ENCODE results near the gene MYBPC2.
A peak's percentile ranks its signal among the peaks of the same experiment; 100 is the strongest.
"Not testable (repeated sequence)": the region's sequence is repeated elsewhere in the genome, so short reads cannot be mapped to it uniquely, and the experiment has no call there.

MYBPC2 gene

DNA sequence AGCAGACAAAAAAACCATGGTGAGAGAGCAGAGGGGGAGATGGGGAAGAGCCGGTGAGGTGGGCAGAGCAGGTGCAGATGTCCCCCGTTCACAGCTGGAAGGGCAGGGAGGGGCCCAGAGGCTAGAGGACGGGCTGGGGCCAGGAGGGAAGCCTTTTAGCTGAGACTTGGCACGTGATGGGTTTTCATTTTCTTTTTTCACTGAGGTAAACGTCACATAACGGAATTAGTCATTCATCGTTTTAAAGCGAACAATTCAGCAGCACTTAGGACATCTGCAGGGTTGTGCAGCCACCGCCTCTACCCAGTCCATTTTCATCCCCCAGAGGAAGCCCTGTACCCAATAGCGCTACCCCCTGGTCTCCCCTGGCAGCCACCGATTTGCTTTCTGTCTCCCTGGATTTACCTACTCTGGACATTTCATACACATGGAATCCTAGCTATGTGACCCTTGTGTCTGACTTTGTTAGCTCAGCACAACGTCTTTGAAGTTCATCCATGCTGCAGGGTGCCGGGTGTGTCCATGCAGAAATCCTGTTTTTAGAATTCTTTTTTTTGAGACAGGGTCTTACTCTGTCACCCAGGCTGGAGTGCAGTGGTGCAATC, 27.6 kb downstream of the MYBPC2 start:
- DNase-seq = no peak

DNA sequence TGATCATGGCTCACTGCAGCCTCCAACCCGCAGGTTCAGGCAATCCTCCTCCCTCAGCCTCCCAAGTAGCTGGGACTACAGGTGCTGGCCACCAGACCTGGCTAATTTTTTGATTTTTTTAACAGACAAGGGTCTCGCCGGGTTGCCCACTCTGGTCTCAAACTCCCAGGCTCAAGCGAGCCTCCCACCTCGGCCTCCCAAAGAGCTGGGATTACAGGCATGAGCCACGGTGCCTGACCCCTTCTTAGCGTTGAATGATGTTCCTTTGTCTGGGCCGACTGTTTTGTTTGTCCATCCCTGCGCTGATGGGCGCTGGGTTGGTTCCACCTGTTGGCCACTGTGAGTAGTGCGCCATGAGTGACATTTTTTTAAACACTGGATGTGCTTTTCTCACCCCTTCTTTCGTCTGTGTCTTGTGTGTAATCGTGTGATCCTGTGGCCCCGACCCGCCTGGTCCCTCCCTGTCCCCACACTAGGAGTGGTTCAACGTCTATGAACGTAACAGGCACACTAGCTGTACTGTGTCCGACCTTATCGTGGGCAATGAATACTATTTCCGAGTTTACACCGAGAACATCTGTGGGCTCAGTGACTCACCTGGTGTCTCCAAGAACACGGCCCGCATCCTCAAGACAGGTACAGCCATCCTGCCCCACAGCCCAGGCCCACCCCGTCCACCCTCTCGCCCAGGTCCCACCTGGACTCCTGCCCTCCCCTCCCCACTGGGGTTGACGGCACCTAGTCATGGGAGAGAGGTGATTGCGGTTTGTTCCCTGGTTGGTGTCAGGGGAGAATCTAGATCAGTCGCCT, 28.6 kb downstream of the MYBPC2 start:
- DNase-seq = peak; percentile 62

DNA sequence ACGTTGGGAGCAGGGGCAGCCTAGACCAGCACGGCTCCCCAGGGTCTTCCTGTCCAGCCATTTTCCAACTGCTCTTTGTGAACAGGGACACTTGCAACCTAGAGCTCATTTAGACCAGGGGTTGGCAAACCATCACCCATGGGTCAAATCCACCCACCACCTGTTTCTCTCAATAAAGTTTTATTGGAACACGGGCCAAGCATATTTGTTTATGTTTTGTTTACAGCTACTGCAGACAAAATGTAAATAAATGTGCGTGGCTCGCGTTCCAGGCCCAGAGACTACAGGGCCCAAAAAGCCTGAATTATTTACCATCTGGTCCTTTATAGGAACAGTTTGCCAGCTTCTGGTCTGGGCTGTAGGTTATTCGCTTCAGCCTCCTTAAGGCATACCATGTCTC, 30.3 kb downstream of the MYBPC2 start:
- DNase-seq = no peak

DNA sequence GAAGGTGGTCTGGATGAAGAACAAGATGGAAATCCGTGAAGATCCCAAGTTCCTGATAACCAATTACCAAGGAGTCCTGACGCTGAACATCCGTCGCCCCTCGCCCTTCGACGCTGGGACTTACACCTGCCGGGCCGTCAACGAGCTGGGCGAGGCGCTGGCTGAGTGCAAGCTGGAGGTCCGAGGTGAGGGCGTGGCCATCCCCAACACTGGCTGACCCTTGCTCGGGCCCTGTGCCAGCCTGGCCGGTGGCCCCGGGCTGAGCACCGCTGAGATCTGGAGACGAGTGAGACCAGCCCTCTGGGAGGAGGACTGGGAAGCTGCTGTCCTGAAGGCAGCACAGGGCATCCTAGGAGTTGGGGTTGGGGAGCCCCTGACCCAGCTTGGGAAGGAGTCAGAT, 31.7 kb downstream of the MYBPC2 start:
- no peak for DNase-seq

DNA sequence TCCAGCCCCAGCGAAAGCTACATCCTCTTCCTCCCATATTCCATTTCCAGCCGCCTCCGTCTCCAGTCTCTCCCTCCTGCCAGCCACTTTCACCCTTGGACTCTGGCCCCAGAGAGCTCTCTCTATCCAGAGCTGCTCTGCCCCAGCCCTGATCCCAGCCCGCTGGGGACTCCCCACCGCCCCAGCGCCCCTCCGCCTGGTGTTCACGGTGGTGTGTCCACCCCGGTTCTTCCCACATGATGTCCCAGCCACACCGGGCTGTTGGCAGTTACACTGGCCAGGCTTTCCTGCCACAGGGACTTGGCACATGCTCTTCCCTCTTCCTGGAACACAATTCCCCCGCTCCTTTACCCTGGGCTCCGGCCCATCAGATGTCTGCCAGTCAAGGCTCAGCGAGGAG, 32.3 kb downstream of the MYBPC2 start:
- DNase-seq = no peak

DNA sequence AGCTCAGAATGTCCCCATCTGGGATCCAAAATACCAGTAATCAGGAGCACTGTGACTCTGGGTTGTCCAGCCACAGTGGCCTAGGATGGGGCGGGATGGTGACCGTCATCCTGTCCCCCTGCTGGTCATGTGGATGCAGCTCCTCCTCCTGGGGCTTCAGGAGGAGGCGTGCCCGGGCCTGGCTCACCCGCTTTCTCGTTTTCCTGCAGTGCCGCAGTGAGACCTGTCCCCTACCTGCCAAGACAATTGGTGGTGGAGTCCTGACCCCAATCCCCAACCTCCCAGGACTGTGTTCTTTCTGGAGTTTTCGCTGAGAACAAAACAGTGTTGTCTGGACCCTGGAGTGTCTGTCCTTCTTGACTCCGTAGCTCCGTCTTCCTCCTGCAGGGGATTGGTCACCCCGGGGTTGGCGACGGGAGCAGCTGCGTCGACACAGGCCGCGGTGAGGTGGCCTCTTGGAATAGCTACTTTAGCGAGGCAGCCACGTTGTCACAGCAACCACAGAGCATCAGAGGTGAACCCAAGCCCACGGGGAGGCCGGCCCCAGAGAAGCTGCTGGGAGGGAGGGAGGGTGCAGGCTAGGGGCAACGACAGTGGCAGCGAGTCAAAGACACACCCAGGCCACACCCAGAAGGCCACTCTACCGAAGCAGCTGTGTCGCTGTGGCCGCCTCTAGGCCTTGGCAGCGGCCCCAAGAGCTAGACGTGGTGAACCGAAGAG, 33.5 kb downstream of the MYBPC2 start:
- no peak for DNase-seq

DNA sequence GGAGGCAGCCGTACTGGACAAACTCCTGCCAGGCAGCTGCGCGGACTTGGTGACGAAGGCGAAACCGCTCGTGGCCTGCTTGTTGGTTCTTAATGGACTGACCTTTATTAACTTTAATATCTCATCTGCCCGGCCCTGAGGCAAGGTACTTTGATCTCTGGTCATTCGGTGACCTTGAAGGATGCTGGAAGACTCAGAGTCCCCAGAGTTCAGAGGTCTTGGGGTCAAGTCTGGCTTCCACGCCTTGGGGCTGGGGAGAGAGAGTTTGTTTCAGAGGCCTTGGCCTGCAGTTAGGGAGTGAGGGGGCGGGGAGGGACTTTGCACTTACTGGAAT, 34.0 kb downstream of the MYBPC2 start:
- DNase-seq = no peak

DNA sequence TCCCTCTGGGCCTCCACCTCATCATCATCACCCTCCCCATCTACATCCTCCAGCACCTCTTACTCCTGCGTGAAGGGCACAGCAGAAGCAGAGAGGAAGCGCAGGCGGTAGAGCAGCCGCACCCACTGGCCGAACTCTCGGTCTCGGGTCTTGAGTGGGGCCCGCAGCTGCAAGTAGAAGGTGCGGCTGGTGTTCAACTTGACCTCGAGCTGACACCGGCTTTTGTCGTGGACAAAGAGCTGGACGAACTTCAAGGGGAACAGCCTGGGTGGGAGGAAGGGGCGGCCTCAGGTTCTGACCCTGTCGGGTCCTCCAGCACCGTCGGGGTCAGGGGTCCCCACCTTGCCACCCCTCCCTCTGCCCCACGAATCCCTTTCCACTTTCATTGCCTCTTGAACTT, 34.9 kb downstream of the MYBPC2 start:
- DNase-seq = no peak

DNA sequence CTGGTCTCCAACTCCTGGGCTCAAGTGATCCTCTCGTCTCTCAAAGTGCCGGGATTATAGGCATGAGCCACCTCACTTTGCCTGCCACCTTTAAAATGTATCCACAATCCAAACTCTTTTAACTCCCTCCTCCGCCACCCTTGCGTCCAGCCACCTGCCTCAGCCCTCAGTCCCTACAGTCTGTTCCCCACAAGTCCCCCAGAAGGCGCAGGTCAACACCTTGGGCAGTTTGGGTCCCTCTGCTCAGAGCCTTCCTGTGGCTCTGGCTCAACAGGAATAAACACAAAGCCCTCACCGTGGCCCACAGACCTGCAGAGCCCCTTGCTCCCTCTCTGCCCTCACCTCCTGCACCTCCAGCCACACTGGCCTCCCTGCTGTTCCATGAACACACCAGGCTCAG, 36.1 kb downstream of the MYBPC2 start:
- DNase-seq = no peak

DNA sequence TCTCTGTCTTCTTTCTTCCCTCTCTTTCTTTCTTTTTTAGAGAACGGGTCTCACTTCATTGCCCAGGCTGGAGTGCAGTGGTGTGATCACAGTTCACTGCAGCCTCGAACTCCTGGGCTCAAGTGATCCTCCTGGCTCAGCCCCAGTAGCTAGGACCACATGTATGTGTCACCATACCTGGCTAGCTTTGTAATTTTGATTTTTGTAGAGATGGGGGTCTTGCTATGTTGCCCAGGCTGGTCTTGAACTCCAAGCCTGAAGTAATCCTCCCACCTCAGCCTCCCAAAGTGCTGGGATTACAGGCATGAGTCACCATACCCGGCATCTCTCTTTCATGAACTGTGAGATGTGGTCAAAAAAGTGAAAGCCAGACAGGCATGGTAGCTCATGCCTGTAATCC, 40.6 kb downstream of the MYBPC2 start:
- DNase-seq = not testable (repeated sequence)

DNA sequence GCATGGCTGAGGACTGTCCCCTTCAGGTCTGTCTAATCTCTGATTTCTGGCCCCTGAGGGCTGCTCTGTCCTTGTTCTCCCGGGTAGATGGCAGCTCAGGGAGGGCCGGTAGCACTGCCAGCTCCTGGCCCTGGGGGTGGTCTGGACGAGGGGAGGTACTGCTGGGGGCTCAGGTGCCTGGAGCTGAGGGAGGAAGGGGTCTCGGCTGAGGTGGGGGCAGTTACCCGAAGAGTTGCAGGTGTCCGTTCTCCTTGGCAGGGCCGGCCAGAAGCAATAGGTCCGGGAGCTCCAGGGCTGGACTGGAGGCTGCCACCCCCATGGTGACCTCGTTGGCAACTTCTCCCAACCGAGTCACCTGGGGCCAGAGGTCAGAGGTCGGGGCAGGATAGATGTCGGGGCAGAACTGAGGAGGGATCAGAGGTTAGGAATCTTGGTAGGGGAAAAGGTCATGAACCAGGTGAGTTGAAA, 42.4 kb downstream of the MYBPC2 start:
- DNase-seq = no peak

DNA sequence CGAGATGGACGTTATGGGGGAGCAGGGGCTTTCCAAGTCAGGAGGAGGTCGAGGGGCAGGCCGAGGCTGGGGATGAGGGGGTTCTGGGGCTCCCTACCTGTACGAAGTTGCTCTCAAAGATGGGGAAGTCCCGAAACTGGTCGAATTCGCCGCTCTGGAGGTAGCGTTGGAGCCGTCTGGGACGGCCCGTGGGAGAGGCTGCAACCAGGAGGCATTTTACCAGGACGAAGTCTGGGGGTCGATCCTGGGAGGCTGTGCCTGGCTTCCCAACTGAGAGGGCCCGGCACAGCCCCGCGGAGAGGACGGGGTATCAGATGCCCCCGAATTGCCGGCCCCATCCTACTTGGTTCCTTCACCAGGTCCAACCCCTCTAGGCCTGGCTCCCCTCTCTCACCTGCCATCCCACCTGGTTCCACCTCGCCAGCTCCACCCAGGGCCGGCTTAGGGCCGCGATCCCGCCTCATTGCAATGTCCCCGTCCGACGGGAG, 43.1 kb downstream of the MYBPC2 start:
- DNase-seq = no peak

DNA sequence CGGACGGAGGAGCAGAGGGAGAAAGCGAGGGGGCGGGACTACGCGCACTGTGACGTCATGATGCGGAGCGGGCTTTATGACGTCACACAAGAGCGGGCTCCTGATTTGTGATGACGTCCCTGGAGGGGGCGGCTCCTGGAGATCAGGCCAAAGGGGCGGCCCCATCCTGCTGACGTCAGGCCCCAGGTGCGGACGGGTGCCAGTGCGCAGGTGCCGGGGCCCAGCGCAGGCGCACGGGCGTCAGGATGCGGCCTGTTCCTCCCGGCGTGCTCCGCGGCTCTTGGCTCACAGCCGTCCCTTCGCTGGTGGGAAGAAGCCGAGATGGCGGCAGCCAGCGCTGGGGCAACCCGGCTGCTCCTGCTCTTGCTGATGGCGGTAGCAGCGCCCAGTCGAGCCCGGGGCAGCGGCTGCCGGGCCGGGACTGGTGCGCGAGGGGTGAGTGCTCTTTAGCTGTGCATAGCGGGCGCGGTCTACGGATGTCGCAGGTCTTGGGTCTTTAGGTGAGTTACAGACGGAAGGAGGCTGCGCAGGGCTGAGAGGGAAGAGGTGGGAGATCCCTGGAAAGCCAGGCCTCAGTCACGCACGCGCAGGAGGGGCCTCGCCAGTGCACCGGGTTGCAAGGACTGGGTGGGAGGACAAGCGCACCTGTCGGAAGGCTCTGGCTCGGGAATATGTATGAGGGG, 43.7 kb downstream of the MYBPC2 start, which contains the start of the genes EMC10 and GARIN5A:
Gene EMC10, plus strand, starts transcription at position 284 of the 683 bp plus-strand sequence. Its CDS starts 38 bp downstream, at position 322.
Gene GARIN5A, minus strand, starts transcription at position 625 of the 683 bp plus-strand sequence. Its CDS starts 460 bp downstream, at position 165.
- DNase-seq = peak; percentile 93

DNA sequence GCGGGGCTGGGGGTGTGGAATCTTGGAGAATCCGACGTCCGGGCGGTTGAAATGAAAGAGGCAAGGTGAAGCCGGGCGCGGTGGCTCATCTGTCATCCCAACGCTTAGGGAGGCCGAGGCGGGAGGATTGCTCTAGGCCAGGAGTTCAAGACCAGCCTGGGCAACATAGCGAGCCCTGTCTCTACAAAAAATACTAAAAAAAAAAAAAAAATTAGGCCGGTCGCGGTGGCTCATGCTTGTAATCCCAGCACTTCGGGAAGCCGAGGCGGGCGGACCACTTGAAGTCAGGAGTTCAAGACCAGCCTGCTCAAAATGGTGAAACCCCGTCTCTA, 44.2 kb downstream of the MYBPC2 start:
- no peak for DNase-seq

DNA sequence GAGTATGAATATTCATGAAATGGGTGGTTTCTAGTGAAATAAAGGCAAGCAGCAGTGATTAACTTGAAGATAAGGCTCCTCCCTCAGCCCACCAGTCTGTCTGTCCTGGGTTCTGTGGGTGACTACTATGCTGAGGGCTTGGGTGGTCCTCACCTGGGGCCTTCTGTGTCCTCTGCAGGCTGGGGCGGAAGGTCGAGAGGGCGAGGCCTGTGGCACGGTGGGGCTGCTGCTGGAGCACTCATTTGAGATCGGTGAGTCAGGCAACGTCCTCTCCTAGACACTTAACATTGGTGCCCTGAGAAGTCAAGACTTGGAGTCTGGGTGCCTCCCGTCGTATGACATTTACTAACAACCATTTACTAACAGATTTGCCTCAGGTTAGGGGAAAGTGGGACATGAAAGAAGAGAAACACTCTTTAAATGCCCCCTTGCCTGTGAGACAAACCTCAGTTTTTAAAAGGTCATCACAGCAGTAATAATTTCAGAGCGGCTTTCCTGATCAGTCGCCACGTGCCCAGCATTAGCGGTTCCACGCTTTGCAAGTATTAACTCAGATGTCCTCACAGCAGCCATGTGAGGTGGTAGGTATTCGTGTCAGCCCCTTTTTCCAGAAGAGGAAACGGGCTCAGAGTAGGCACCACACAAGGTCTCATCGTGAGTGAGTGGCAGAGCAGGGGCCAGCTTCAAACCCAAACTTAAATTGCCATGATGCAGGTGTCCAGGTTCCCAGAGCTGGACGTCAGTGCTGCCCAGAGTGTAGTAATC, 45.2 kb downstream of the MYBPC2 start:
- no peak for DNase-seq

DNA sequence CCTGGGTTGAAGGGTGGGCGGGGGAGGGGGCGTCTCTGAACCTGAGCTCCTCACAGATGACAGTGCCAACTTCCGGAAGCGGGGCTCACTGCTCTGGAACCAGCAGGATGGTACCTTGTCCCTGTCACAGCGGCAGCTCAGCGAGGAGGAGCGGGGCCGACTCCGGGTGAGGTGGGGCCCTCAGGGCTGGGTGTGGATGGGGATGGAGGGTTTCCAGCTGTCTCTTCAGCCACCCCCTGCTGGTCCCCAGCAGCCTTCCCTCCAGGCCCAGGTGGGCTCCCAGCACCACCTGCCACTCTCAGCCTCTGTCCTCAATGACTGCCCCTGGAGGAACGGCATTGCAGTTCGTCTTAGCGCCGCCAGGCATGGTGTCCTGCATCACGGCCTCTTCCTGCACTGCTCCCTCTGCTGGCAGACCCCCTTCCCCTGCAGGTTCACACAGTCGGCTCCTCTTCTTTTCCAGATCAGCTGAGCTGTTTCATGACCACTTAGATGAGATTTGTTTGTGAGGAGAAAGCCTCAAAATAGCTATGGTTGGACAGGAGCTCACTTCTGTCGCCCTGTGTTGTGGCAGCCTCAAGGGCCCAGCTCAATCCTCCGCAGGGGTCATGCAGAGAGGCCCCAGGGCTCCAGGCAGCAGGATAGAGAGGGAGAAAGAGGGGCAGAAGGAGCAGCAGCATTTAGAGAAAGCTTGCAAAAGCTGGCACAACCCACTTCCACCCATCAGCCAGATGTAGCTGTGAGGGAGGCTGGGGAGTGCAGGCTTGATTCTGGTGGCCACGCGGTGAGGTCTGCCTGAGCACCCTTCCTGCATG, 46.4 kb downstream of the MYBPC2 start:
- DNase-seq = no peak

DNA sequence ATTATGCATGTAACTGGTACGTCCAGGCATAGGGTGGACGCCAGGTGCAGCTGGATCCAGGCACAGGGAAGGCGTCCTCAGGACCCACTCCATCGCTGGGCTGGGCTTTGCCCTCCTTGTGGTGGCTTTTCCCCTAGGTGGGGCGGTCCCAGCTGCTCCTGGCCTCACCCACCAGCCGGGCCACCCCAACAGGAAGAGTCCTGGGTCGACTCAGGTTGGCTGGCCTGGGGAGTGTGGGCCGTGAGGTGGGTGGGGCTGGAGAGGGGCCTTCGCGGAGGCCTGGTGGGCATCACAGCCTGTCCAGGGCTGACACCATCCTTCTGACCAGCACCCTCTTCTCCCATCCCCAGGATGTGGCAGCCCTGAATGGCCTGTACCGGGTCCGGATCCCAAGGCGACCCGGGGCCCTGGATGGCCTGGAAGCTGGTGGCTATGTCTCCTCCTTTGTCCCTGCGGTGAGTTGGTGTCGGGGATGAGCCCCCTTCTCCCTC, 47.1 kb downstream of the MYBPC2 start:
- no peak for DNase-seq

DNA sequence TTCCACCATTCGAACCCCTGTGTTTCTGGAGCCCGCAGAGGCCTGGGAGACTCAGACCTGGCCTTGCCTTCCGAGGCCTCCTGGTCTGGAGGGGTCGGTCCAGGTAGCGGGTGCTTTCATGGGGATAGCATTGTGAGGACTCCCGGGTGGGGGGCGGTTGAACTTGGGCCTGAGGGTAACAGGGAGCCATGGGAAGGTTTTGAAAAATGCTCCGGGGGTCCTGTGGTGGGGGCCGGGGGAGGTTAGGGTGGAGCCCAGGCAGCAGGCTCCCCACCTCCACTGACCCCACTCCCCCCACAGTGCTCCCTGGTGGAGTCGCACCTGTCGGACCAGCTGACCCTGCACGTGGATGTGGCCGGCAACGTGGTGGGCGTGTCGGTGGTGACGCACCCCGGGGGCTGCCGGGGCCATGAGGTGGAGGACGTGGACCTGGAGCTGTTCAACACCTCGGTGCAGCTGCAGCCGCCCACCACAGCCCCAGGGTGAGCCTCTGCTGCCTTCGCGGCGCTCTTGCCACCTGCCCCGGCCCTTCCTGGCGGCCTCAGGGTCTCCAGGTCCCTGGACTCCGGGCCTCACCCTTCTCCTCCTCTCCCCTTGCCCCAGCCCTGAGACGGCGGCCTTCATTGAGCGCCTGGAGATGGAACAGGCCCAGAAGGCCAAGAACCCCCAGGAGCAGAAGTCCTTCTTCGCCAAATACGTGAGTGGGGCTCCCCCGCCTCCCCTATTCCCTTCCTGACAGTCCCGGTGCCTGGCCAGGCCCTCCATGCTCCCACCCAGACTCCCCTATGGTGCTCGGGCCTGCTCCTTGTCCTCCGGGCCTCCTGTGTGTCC, 47.8 kb downstream of the MYBPC2 start:
- no peak for DNase-seq

DNA sequence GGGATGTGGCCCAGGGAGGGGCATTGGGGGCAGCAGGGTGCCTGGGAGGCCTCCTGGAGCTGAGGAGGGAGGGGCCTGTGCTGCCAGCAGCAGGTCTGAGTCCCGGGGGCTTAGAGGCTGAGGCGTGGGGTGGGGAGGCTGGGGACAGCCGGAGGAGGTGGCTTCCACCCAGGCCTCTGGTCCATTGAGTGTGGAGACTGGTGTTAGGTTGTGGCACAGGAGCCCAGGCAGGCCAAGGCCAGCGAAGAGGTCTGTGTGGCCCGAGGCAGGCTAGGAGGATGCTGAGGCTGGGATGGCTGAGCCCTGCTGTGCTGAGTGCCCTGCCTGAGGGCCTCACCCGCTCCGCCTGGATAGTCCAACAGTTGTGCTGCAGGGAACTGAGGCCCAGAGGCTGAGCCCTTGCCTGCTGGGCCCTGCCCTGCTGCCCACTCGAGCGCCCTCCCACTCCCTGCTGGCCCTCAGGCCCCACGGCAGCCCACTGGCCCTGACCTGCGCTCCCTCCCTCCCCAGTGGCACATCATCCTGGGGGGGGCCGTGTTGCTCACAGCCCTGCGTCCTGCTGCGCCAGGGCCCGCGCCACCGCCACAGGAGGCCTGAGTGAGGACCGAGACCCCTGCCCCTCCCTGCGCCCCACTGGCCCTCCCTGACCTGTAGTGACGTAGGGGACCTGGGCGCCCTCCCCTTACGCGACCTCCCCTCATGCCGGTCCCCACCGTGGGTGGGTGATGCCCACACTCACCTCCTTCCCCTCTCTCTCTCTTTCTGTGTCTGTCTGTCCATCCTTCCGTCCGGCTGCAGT, 48.9 kb downstream of the MYBPC2 start:
- no peak for DNase-seq

All from stimulated activated CD4-positive, alpha-beta T cell treated with anti-CD3 and anti-CD28 coated beads, Interleukin-4, amount 100 ng/mL, for 24 hours (primary cell).